IMR-90 (cell line): ENCODE results near the gene MTFR1L. TPM values are rescaled to one million over a fixed set of nuclear protein-coding genes. Genes with fewer than 3 reads are reported as not detected.

ENCODE experiments used
- ATAC-seq: fragments of 200-7000 bp; cut with Tn5 transposase; 2 replicates; pipeline ENCODE4 v1.9.1; 2020; ENCODE audit warnings: low read depth, mild to moderate bottlenecking, moderate library complexity
- BruUV-seq: library from RNA; stranded (reverse); fragments of 400-500 nt; replicated peaks from 2 replicates; lab custom pipeline; 2021; lab: Mats Ljungman, UMichigan
- CTCF ChIA-PET: fragments of 300-600 bp; formaldehyde crosslinking; extraction: SDS; loops from one replicate; lab custom pipeline; 2021; ENCODE audit warnings: antibody characterized with exemption; lab: Yijun Ruan, JAX
- POLR2A ChIA-PET: fragments of 300-600 bp; sonication (Branson Sonifier 250); formaldehyde crosslinking; loops from one replicate; lab custom pipeline; 2022; ENCODE audit warnings: antibody characterized with exemption; ENCODE audit not compliant: unreplicated experiment; lab: Charles Lee
- DNase-seq: peaks from one replicate; pipeline ENCODE4 v3.0.0; 2013
- H2AFZ ChIP-seq: replicated peaks from 2 replicates; pipeline ENCODE3; 2013; ENCODE audit warnings: low read length, mild to moderate bottlenecking; ENCODE audit not compliant: poor library complexity
- H2AK5ac ChIP-seq: 2 replicates; pipeline ENCODE4 v1.6.1; 2013; ENCODE audit warnings: low read depth, low read length, inconsistent platforms
- H2AK9ac ChIP-seq: replicated peaks from 2 replicates; pipeline ENCODE3; 2013; ENCODE audit warnings: mild to moderate bottlenecking, low read depth, low read length, moderate library complexity; ENCODE audit not compliant: poor library complexity
- H2BK120ac ChIP-seq: 2 replicates; pipeline ENCODE4 v1.6.1; 2013; ENCODE audit warnings: low read depth, low read length, inconsistent platforms
- H2BK15ac ChIP-seq: 3 replicates; pipeline ENCODE4 v1.6.1; 2013; ENCODE audit warnings: low read depth, low read length, inconsistent platforms
- H2BK20ac ChIP-seq: 2 replicates; pipeline ENCODE4 v1.6.1; 2013; ENCODE audit warnings: low read depth, mild to moderate bottlenecking, inconsistent platforms, low read length, moderate library complexity
- H2BK5ac ChIP-seq: 2 replicates; pipeline ENCODE4 v1.6.1; 2013; ENCODE audit warnings: mild to moderate bottlenecking, low read depth, low read length, inconsistent platforms; ENCODE audit not compliant: poor library complexity, severe bottlenecking
- H3K14ac ChIP-seq: replicated peaks from 2 replicates; pipeline ENCODE4 v1.6.1; 2013; ENCODE audit warnings: low read depth, low read length, inconsistent platforms
- H3K18ac ChIP-seq: 2 replicates; pipeline ENCODE4 v1.6.1; 2013; ENCODE audit warnings: low read depth, low read length, control low read depth
- H3K23ac ChIP-seq: 2 replicates; pipeline ENCODE4 v1.6.1; 2013; ENCODE audit warnings: low read depth, low read length, inconsistent platforms
- H3K27ac ChIP-seq: 2 replicates; pipeline ENCODE4 v1.5.1; 2013; ENCODE audit warnings: mild to moderate bottlenecking, control low read depth, low read length; ENCODE audit not compliant: insufficient read depth
- H3K27me3 ChIP-seq: 2 replicates; pipeline ENCODE4 v1.6.1; 2013; ENCODE audit warnings: low read length; ENCODE audit not compliant: control insufficient read depth, insufficient read depth
- H3K36me3 ChIP-seq: 2 replicates; pipeline ENCODE4 v1.6.1; 2013; ENCODE audit warnings: low read length, mixed read lengths; ENCODE audit not compliant: control insufficient read depth, insufficient read depth
- H3K4ac ChIP-seq: 2 replicates; pipeline ENCODE4 v1.6.1; 2013; ENCODE audit warnings: low read depth, low read length, inconsistent platforms
- H3K4me1 ChIP-seq: 2 replicates; pipeline ENCODE4 v1.6.1; 2013; ENCODE audit warnings: low read length, mixed read lengths; ENCODE audit not compliant: control insufficient read depth, insufficient read depth
- H3K4me2 ChIP-seq: 2 replicates; pipeline ENCODE4 v1.6.1; 2013; ENCODE audit warnings: low read depth, mild to moderate bottlenecking, control low read depth, low read length, moderate library complexity
- H3K4me3 ChIP-seq: 2 replicates; pipeline ENCODE4 v1.5.1; 2013; ENCODE audit warnings: low read depth, mild to moderate bottlenecking, control low read depth, low read length, moderate library complexity; ENCODE audit not compliant: insufficient read depth
- H3K56ac ChIP-seq: 2 replicates; pipeline ENCODE4 v1.6.1; 2013; ENCODE audit warnings: low read length, inconsistent platforms; ENCODE audit not compliant: insufficient read depth; ENCODE audit errors: extremely low read depth
- H3K79me1 ChIP-seq, 2 experiments: 2 replicates each; pipeline ENCODE4 v1.6.1; 2013; ENCODE audit warnings: low read length in 2 of 2, inconsistent platforms in 1 of 2, low read depth in 1 of 2
- H3K9ac ChIP-seq: 2 replicates; pipeline ENCODE4 v1.6.1; 2013; ENCODE audit warnings: low read depth, low read length, control low read depth
- H3K9me1 ChIP-seq: 2 replicates; pipeline ENCODE4 v1.6.1; 2013; ENCODE audit warnings: low read length, inconsistent platforms; ENCODE audit not compliant: insufficient read depth
- H3K9me3 ChIP-seq: 2 replicates; pipeline ENCODE4 v1.6.1; 2013; ENCODE audit warnings: low read length; ENCODE audit not compliant: control insufficient read depth, insufficient read depth
- H4K20me1 ChIP-seq: 2 replicates; pipeline ENCODE4 v1.6.1; 2013; ENCODE audit warnings: low read length, inconsistent platforms; ENCODE audit not compliant: insufficient read depth
- H4K5ac ChIP-seq: 2 replicates; pipeline ENCODE4 v1.6.1; 2013; ENCODE audit warnings: mild to moderate bottlenecking, low read depth, low read length, control low read depth
- H4K8ac ChIP-seq, 2 experiments: 2 replicates each; pipeline ENCODE4 v1.6.1; 2013; ENCODE audit warnings: low read depth in 2 of 2, low read length in 2 of 2, control low read depth in 1 of 2, inconsistent platforms in 1 of 2
- H4K91ac ChIP-seq: 2 replicates; pipeline ENCODE4 v1.6.1; 2013; ENCODE audit warnings: low read depth, low read length, inconsistent platforms; ENCODE audit not compliant: insufficient read depth
- BHLHE40 ChIP-seq: fragments of 150-350 bp; IDR thresholded peaks from 2 replicates; pipeline ENCODE4 v1.6.1; 2016; ENCODE audit warnings: mild to moderate bottlenecking, low read depth, low read length
- CEBPB ChIP-seq: IDR thresholded peaks from 2 replicates; pipeline ENCODE4 v1.6.1; 2012; ENCODE audit warnings: low read depth, low read length, improper control_type of control experiment
- CHD1 ChIP-seq: IDR thresholded peaks from 2 replicates; pipeline ENCODE4 v1.6.1; 2012; ENCODE audit warnings: low read depth, low read length, improper control_type of control experiment
- CTCF ChIP-seq: conservative IDR thresholded peaks from 2 replicates; pipeline ENCODE4 v1.5.1; 2012; ENCODE audit warnings: mild to moderate bottlenecking, low read depth, low read length, improper control_type of control experiment
- ELK1 ChIP-seq: fragments of 150-350 bp; IDR thresholded peaks from 2 replicates; pipeline ENCODE4 v1.6.1; 2016; ENCODE audit warnings: low read depth, mild to moderate bottlenecking, low read length, moderate library complexity, borderline replicate concordance
- FOS ChIP-seq: fragments of 150-350 bp; IDR thresholded peaks from 2 replicates; pipeline ENCODE4 v1.6.1; 2016; ENCODE audit warnings: low read depth, low read length
- MAFK ChIP-seq: IDR thresholded peaks from 2 replicates; pipeline ENCODE4 v1.6.1; 2012; ENCODE audit warnings: low read depth, low read length, improper control_type of control experiment
- MAZ ChIP-seq: IDR thresholded peaks from 2 replicates; pipeline ENCODE4 v1.6.1; 2012; ENCODE audit warnings: low read depth, mild to moderate bottlenecking, low read length, improper control_type of control experiment, moderate library complexity, borderline replicate concordance
- MXI1 ChIP-seq: IDR thresholded peaks from 2 replicates; pipeline ENCODE4 v1.6.1; 2012; ENCODE audit warnings: low read depth, mild to moderate bottlenecking, low read length, moderate library complexity, borderline replicate concordance
- NFE2L2 ChIP-seq: fragments of 150-350 bp; IDR thresholded peaks from 2 replicates; pipeline ENCODE4 v1.6.1; 2016; ENCODE audit warnings: low read depth, mild to moderate bottlenecking, low read length
- POLR2A ChIP-seq: IDR thresholded peaks from 2 replicates; pipeline ENCODE4 v1.6.1; 2012; ENCODE audit warnings: mild to moderate bottlenecking, low read depth, low read length
- RAD21 ChIP-seq: IDR thresholded peaks from 2 replicates; pipeline ENCODE4 v1.6.1; 2012; ENCODE audit warnings: low read length, improper control_type of control experiment
- RCOR1 ChIP-seq: IDR thresholded peaks from 2 replicates; pipeline ENCODE4 v1.6.1; 2012; ENCODE audit warnings: mild to moderate bottlenecking, low read length, improper control_type of control experiment; ENCODE audit not compliant: insufficient replicate concordance
- RFX5 ChIP-seq: IDR thresholded peaks from 2 replicates; pipeline ENCODE4 v1.8.0; 2012; ENCODE audit warnings: low read depth, mild to moderate bottlenecking, low read length, moderate library complexity
- SMC3 ChIP-seq: fragments of 150-350 bp; IDR thresholded peaks from 2 replicates; pipeline ENCODE4 v1.6.1; 2016; ENCODE audit warnings: low read depth, mild to moderate bottlenecking, antibody characterized with exemption, low read length, moderate library complexity
- USF2 ChIP-seq: fragments of 150-350 bp; IDR thresholded peaks from 2 replicates; pipeline ENCODE4 v1.6.1; 2017; ENCODE audit warnings: mild to moderate bottlenecking, antibody characterized with exemption, low read length, low read depth
- WGBS, 2 experiments: methylation state at CpG; one replicate each; pipeline versions ENCODE4 v1.1.5 to v1.1.7; 2013; ENCODE audit warnings: missing lambda C conversion rate in 2 of 2; ENCODE audit not compliant: insufficient read length in 1 of 2; ENCODE audit errors: extremely low coverage in 2 of 2; 5-methylcytosine and 5-hydroxymethylcytosine counted together
- dilution Hi-C: fragments of 300-500 bp; cut with HindIII; formaldehyde crosslinking; loops from one replicate; pipeline ENCODE4 v1.14.3; 2018; ENCODE audit warnings: low sequenced_read_pairs; ENCODE audit not compliant: unreplicated experiment
- in situ Hi-C: fragments of 300-500 bp; cut with MboI; formaldehyde crosslinking; loops from 3 replicates; pipeline ENCODE4 v1.14.3; 2019; ENCODE audit warnings: low sequenced_read_pairs, inconsistent platforms, mixed read lengths
- intact Hi-C: fragments of 100-400 bp; cut with micrococcal nuclease; formaldehyde crosslinking; loops from 2 replicates; pipeline ENCODE4 v1.10.0; 2022
- polyA plus RNA-seq, 3 experiments: library from polyadenylated mRNA; depleted of rRNA; stranded (reverse); fragments of >200 nt; gene quantifications; 2 replicates each; pipeline ENCODE4 v1.2.3, GENCODE V29; 2012; ENCODE audit warnings: low replicate concordance in 1 of 3
- total RNA-seq: library from RNA; depleted of rRNA; stranded (reverse); fragments of >200 nt; gene quantifications from 2 replicates; pipeline ENCODE4 v1.2.3, GENCODE V29; 2012

Gene MTFR1L
- total and polyA plus RNA-seq, 2 of the 4 experiments (the other 2 are of a cell fraction) = 69.1 to 69.7 TPM

GRCh38 chr1:25876693-25877077, 56.9 kb downstream of the MTFR1L start:
- no peak overlapping the region; a peak in 1 of 4 replicates for H4K8ac ChIP-seq
- no peak overlapping the region for H3K4me3 ChIP-seq
- no peaks in the 10 kb centered on the region for H3K36me3 ChIP-seq
- no peak overlapping the region for H3K14ac ChIP-seq
- TF ChIP-seq CTCF (no peak), CHD1 (no peak), CEBPB (no peak), RCOR1 (no peak), MAZ (no peak), ELK1 (no peak), NFE2L2 (no peak), MAFK (no peak), POLR2A (no peak), SMC3 (no peak), RAD21 (no peak), RFX5 (no peak), BHLHE40 (no peak), FOS (no peak), MXI1 (no peak), USF2 (no peak)
- peaks cover 5% of the 10 kb centered on the region; the same call in 1 of the 2 replicates for H3K9me1 ChIP-seq
- H3K4me1 ChIP-seq = peaks cover 14% of the 10 kb centered on the region
- no peak overlapping the region for H2BK120ac ChIP-seq
- H3K23ac ChIP-seq = no peak overlapping the region
- WGBS, 2 experiments = no CpG with 5 or more reads among the region's 2 CpGs
- ChIA-PET POLR2A (no interaction called here), CTCF (no interaction called here)
- H3K79me1 ChIP-seq = peaks cover 29 to 32% of the 10 kb centered on the region in 2 experiments
- intact Hi-C loops = no loop called here
- no peak overlapping the region for H3K18ac ChIP-seq
- no peak overlapping the region for H2BK20ac ChIP-seq
- no peak overlapping the region for H3K4me2 ChIP-seq
- dilution Hi-C loops = no loop called here
- in situ Hi-C loops = no loop called here
- no peak overlapping the region for H3K56ac ChIP-seq
- no peaks in the 10 kb centered on the region for H3K9me3 ChIP-seq
- no peaks in the 10 kb centered on the region for H3K27me3 ChIP-seq
- no peak overlapping the region for H3K4ac ChIP-seq
- ATAC-seq (no peak), DNase-seq (no peak)
- no peak overlapping the region for H3K9ac ChIP-seq
- H2AFZ ChIP-seq = no peak overlapping the region
- no peak overlapping the region for H3K27ac ChIP-seq
- H4K20me1 ChIP-seq = 0 out of 2 replicates have a peak, but pooled peaks cover 1% of the 10 kb centered on the region
- no peak overlapping the region for H4K5ac ChIP-seq
- H2BK15ac ChIP-seq = no peak overlapping the region
- H2AK9ac ChIP-seq = no peak overlapping the region
- no TSS peak for BruUV-seq
- H4K91ac ChIP-seq = no peak overlapping the region
- H2AK5ac ChIP-seq = 0 out of 2 replicates have a peak overlapping the region, but pooled peaks have one; percentile 36
- no peak overlapping the region for H2BK5ac ChIP-seq
